ENCODE measurements around the gene REELD1.

The REELD1 gene

GRCh38 chr4:146193628-146194027 is 20.7 kb upstream of the REELD1 start:
- H3K4me1 Mint-ChIP-seq (ENCODE audit: low read depth), result no peaks in the 10 kb centered on the region
- no peaks in the 10 kb centered on the region for H3K9me3 Mint-ChIP-seq
- no peak overlapping the region for H3K27ac Mint-ChIP-seq
- peaks cover 15% of the 10 kb centered on the region for H3K36me3 Mint-ChIP-seq (ENCODE audit: low read depth)
- no peaks in the 10 kb centered on the region for H3K27me3 Mint-ChIP-seq (ENCODE audit: low read depth)
- H3K4me3 Mint-ChIP-seq, result no peak overlapping the region
- DNase-seq (ENCODE audit: low spot score), result no peak

DNA sequence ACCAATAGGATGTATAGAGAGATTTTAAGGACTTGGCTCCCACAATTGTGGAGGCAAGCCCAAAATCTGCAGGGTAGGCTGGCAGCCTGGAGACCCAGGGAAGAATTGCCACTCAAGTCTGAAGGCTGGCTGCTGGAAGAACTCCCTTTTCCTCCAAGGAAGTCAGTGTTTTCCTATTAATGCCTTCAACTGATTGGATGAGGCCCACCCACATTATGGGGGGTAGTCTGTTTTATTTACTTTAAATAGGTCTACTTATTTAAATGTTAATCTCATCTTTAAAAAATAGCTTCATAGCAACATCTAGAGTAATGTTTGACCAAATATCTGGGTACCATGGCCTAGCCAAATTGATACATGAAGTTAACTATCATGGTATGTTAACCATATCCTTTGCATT is 20.1 kb upstream of the REELD1 start:
- H3K4me3 Mint-ChIP-seq, result no peak overlapping the region
- H3K27me3 Mint-ChIP-seq (ENCODE audit: low read depth), result no peaks in the 10 kb centered on the region
- no peaks in the 10 kb centered on the region for H3K9me3 Mint-ChIP-seq
- no peak overlapping the region for H3K27ac Mint-ChIP-seq
- no peak for DNase-seq (ENCODE audit: low spot score)
- H3K4me1 Mint-ChIP-seq (ENCODE audit: low read depth), result no peaks in the 10 kb centered on the region
- peaks cover 15% of the 10 kb centered on the region for H3K36me3 Mint-ChIP-seq (ENCODE audit: low read depth)

- H3K36me3 Mint-ChIP-seq (ENCODE audit: low read depth), result no peaks in the 10 kb centered on the region
- peaks cover 2% of the 10 kb centered on the region for H3K4me1 Mint-ChIP-seq (ENCODE audit: low read depth)
- H3K27ac Mint-ChIP-seq, result no peak overlapping the region
- no peak for DNase-seq (ENCODE audit: low spot score)
- peaks cover 4% of the 10 kb centered on the region for H3K27me3 Mint-ChIP-seq (ENCODE audit: low read depth)
- no peaks in the 10 kb centered on the region for H3K9me3 Mint-ChIP-seq
- no peak overlapping the region for H3K4me3 Mint-ChIP-seq
Measured at GRCh38 chr4:146202665-146203064, 11.7 kb upstream of the REELD1 start.

DNA sequence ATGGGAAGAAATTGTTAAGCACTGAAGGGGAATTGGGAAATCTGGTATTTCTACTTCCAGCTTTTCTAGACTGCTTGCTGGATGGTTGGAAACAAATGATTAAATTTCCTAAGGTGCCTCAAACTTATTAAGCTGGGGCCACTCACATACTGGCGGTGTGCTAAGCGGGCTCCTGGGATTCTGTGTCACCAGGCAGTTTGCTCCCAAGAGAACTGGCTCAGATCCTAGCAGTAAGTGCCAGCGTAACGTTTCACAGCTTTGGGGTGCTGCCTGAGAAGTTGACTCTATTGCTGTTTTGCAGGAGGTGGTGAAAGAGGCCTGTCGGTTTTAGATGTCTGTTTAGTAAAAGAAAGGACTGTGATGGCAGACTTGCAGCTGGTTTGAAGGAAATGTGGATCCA is 6.9 kb upstream of the REELD1 start:
- Mint-ChIP-seq H3K4me3 (no peak overlapping the region), H3K27me3 (ENCODE audit: low read depth) (peaks cover 6% of the 10 kb centered on the region), H3K36me3 (ENCODE audit: low read depth) (no peaks in the 10 kb centered on the region), H3K4me1 (ENCODE audit: low read depth) (peaks cover 2% of the 10 kb centered on the region), H3K9me3 (no peaks in the 10 kb centered on the region), H3K27ac (no peak overlapping the region)
- no peak for DNase-seq (ENCODE audit: low spot score)

DNA sequence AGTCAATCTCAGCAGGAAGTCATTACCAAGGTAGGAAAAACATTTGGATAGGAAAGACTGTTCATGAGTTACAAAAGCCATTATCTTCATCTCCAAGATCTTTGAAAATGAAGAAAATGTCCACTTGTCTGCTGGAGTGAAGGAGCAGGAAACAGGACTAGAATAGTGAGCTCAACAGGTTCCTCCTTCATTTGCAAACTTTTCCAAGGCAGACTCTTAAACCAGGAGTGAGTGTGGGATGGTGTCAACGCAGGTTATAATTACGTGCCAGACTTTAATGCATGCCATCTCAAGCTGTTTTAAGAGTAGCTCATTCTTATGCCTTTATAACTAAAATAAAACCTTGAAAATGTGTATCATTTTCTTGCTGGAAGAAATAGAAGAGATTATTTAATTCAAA is 3.4 kb upstream of the REELD1 start:
- Mint-ChIP-seq H3K9me3 (no peaks in the 10 kb centered on the region), H3K27ac (no peak overlapping the region), H3K4me1 (ENCODE audit: low read depth) (no peaks in the 10 kb centered on the region)

GRCh38 chr4:146211440-146211839 is 2.9 kb upstream of the REELD1 start:
- DNase-seq (ENCODE audit: low spot score), result no peak
- Mint-ChIP-seq H3K27me3 (ENCODE audit: low read depth) (peaks cover 9% of the 10 kb centered on the region), H3K36me3 (ENCODE audit: low read depth) (no peaks in the 10 kb centered on the region), H3K4me1 (ENCODE audit: low read depth) (no peaks in the 10 kb centered on the region), H3K9me3 (no peaks in the 10 kb centered on the region), H3K27ac (no peak overlapping the region), H3K4me3 (no peak overlapping the region)

More for the DNA sequence above, 3.4 kb upstream of the REELD1 start:
- H3K4me3 Mint-ChIP-seq, result no peak overlapping the region
- no peak for DNase-seq (ENCODE audit: low spot score)
- H3K27me3 Mint-ChIP-seq (ENCODE audit: low read depth), result peaks cover 9% of the 10 kb centered on the region
- H3K36me3 Mint-ChIP-seq (ENCODE audit: low read depth), result no peaks in the 10 kb centered on the region

DNA sequence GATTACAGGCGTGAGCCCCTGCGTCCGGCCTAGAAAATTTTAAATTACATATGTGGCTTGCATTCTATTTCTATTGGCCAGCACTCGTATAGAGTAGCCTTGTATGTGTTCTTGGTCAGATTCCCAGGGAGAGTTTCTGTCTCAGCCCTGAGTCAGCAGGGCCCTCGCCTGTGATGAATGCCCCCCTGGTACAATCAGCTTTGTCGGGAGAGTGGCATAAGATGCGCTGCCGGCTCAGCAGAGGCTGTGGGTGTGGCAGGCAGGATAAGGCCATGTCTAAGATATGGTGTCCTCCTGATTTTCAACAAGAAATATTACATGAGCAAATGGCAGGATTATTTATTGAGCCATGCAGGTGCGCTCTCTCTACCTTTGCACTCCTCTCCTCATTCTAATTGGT is 1.6 kb upstream of the REELD1 start:
- peaks cover 5% of the 10 kb centered on the region for H3K27me3 Mint-ChIP-seq (ENCODE audit: low read depth)
- no peak overlapping the region for H3K27ac Mint-ChIP-seq
- no peak for DNase-seq (ENCODE audit: low spot score)
- H3K9me3 Mint-ChIP-seq, result no peaks in the 10 kb centered on the region
- no peaks in the 10 kb centered on the region for H3K4me1 Mint-ChIP-seq (ENCODE audit: low read depth)
- no peak overlapping the region for H3K4me3 Mint-ChIP-seq
- no peaks in the 10 kb centered on the region for H3K36me3 Mint-ChIP-seq (ENCODE audit: low read depth)

DNA sequence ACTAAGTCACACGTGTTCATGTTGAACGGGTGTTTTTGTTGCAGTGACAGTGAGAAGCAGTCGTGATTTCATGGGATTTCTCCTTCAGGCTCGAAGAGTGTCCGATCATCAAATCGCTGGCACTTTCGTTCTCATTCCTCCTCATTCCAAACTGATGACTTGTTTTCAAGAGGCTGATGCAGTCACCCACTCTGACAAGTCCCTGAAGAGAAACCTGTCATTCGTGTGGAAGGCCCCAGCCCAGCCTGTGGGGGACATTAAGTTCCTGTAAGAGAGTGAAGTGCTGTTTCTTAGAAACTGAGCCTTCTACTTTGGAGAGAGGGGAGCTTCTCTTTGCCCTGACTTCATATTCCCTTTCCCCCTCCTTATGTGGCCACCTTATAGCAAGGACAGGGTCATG is 8.0 kb downstream of the REELD1 start:
- Mint-ChIP-seq H3K27ac (no peak overlapping the region), H3K27me3 (ENCODE audit: low read depth) (no peaks in the 10 kb centered on the region), H3K4me3 (no peak overlapping the region), H3K36me3 (ENCODE audit: low read depth) (no peaks in the 10 kb centered on the region), H3K9me3 (no peaks in the 10 kb centered on the region), H3K4me1 (ENCODE audit: low read depth) (no peaks in the 10 kb centered on the region)
- DNase-seq (ENCODE audit: low spot score), result no peak

- H3K4me3 Mint-ChIP-seq, result no peak overlapping the region
- no peaks in the 10 kb centered on the region for H3K27me3 Mint-ChIP-seq (ENCODE audit: low read depth)
- no peak overlapping the region for H3K27ac Mint-ChIP-seq
- H3K4me1 Mint-ChIP-seq (ENCODE audit: low read depth), result no peaks in the 10 kb centered on the region
- no peak for DNase-seq (ENCODE audit: low spot score)
- no peaks in the 10 kb centered on the region for H3K36me3 Mint-ChIP-seq (ENCODE audit: low read depth)
- H3K9me3 Mint-ChIP-seq, result no peaks in the 10 kb centered on the region
Measured at GRCh38 chr4:146224326-146224966, 10.1 kb downstream of the REELD1 start.

DNA sequence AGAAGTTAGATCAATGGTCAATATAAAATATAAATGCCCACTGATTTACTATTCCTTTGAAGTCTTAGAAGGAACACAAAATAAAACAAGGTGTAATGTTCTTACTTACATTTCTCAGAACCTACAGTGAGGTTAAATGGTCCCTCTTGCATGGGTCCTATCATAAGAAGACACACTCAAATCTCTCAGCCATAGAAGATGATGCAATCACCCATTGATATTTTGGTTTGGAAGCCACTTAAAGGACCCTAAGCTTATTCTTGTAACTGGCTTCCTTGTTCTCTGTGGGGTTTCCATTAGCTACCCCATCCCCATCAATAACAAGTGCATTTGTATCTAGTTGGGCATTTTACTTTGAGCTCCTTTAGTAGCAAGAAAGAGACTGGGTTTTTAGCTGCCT is 15.1 kb downstream of the REELD1 start:
- H3K27me3 Mint-ChIP-seq (ENCODE audit: low read depth), result no peaks in the 10 kb centered on the region
- no peak overlapping the region for H3K4me3 Mint-ChIP-seq
- no peaks in the 10 kb centered on the region for H3K4me1 Mint-ChIP-seq (ENCODE audit: low read depth)
- H3K27ac Mint-ChIP-seq, result no peak overlapping the region
- no peaks in the 10 kb centered on the region for H3K9me3 Mint-ChIP-seq
- H3K36me3 Mint-ChIP-seq (ENCODE audit: low read depth), result no peaks in the 10 kb centered on the region
- no peak for DNase-seq (ENCODE audit: low spot score)

DNA sequence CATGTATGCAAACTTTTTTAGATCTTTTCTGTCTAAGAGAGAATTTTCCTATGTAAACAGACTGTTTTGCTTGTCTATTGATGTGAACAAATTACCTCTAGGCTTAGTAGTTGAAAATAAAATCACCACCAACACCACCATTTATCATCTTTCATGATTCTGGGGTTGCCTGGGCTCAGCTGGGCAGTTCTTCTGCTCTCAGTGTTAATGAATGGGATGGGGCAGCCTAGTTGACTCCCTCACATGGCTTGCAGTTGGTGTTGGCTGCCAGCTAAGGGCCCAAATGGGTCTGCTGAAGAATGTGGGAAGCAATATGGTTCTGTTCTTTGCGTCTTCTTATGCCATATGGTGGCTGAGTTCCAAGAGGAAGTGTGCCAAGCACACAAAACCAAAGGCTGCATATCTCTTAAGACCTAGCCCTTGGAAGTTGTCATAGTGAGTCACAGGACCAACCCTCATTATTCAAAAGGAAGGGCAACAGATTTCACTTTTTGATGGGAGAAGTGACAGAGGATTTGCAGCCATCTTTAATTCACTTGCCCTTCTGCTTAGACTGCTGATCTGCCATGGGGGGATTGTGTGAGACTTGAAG is 17.9 kb downstream of the REELD1 start:
- H3K27ac Mint-ChIP-seq, result no peak overlapping the region
- no peak for DNase-seq (ENCODE audit: low spot score)
- no peak overlapping the region for H3K4me3 Mint-ChIP-seq
- H3K9me3 Mint-ChIP-seq, result no peaks in the 10 kb centered on the region
- no peaks in the 10 kb centered on the region for H3K36me3 Mint-ChIP-seq (ENCODE audit: low read depth)
- no peaks in the 10 kb centered on the region for H3K27me3 Mint-ChIP-seq (ENCODE audit: low read depth)
- no peaks in the 10 kb centered on the region for H3K4me1 Mint-ChIP-seq (ENCODE audit: low read depth)

DNA sequence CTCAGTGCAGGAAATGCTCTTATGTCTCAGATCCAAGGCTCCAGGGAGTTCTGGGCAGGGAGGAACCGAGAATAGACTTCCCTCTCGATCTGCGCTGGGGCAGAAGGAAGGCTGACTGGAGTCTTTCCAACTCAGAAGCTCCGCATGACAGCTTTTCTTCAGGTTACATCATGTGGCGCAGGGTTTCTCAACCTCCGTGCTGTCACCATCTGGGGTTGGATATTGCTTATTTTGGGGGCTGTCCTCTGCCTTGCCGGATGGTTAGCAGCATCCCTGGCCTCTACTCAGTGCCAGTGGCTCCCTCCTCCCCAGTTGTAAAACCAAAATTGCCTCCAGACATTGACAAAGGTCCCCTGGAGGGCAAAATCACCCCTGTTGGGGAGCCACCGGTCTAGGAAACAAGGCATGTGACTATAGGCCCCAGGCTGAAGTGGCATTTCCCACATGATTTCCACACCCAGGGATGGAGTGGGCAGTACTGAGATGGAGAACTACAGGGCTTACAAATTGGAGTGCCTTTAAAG is 21.4 kb downstream of the REELD1 start:
- no peak overlapping the region for H3K4me3 Mint-ChIP-seq
- no peaks in the 10 kb centered on the region for H3K36me3 Mint-ChIP-seq (ENCODE audit: low read depth)
- H3K27ac Mint-ChIP-seq, result no peak overlapping the region
- H3K9me3 Mint-ChIP-seq, result no peaks in the 10 kb centered on the region
- DNase-seq (ENCODE audit: low spot score), result no peak
- no peaks in the 10 kb centered on the region for H3K27me3 Mint-ChIP-seq (ENCODE audit: low read depth)
- H3K4me1 Mint-ChIP-seq (ENCODE audit: low read depth), result no peaks in the 10 kb centered on the region

GRCh38 chr4:146236216-146236615 is 21.9 kb downstream of the REELD1 start:
- H3K4me3 Mint-ChIP-seq, result no peak overlapping the region
- H3K9me3 Mint-ChIP-seq, result no peaks in the 10 kb centered on the region
- no peak overlapping the region for H3K27ac Mint-ChIP-seq
- no peaks in the 10 kb centered on the region for H3K36me3 Mint-ChIP-seq (ENCODE audit: low read depth)
- no peaks in the 10 kb centered on the region for H3K4me1 Mint-ChIP-seq (ENCODE audit: low read depth)
- no peak for DNase-seq (ENCODE audit: low spot score)
- no peaks in the 10 kb centered on the region for H3K27me3 Mint-ChIP-seq (ENCODE audit: low read depth)

DNA sequence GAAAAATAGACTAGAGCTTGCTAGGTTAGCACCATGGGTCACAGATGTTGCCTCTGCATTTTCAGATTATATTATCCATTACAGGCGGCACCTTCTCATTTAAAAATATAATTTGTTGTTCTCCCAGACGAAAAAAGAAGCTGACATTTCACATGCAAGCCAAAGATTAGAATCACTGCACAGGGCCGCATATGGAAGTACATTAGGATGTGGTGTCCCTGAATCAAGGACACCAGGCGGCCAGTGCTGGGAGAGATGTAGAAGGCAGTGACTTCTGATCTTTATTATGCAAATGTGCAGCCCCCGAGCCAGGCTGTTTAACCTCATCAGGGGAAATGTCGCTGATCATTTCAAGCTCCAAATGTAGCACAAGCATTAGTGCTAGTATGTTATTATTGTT is 22.8 kb downstream of the REELD1 start:
- peaks cover 3% of the 10 kb centered on the region for H3K4me1 Mint-ChIP-seq (ENCODE audit: low read depth)
- H3K4me3 Mint-ChIP-seq, result no peak overlapping the region
- H3K9me3 Mint-ChIP-seq, result no peaks in the 10 kb centered on the region
- DNase-seq (ENCODE audit: low spot score), result no peak
- no peak overlapping the region for H3K27ac Mint-ChIP-seq
- H3K27me3 Mint-ChIP-seq (ENCODE audit: low read depth), result peaks cover 2% of the 10 kb centered on the region
- H3K36me3 Mint-ChIP-seq (ENCODE audit: low read depth), result no peaks in the 10 kb centered on the region

DNA sequence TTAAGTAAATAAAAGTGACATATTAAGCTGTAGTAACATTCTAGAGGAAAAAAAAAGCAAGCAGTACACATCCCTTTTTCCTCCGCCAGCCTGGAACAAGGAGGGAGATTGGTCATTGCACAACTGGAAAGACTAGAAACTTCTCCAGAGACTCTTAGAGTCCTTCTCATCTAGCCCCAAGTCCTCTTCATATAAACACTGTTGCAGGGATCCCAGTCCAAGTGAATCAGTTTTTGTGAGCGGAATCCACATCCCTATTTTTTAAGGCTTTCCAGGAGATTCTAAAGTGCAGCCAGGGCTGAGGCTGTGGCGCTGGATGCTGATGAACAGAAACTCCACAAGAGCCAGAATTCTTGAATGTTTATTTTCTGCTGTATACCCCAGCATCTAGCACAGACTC is 23.8 kb downstream of the REELD1 start:
- H3K27me3 Mint-ChIP-seq (ENCODE audit: low read depth), result peaks cover 2% of the 10 kb centered on the region

More for the DNA sequence above, 23.8 kb downstream of the REELD1 start:
- H3K9me3 Mint-ChIP-seq, result no peaks in the 10 kb centered on the region
- no peaks in the 10 kb centered on the region for H3K36me3 Mint-ChIP-seq (ENCODE audit: low read depth)
- H3K27ac Mint-ChIP-seq, result no peak overlapping the region
- no peak for DNase-seq (ENCODE audit: low spot score)
- no peak overlapping the region for H3K4me3 Mint-ChIP-seq
- peaks cover 5% of the 10 kb centered on the region for H3K4me1 Mint-ChIP-seq (ENCODE audit: low read depth)

Measured in T-helper 2 cell treated with Interferon-gamma antibody and Interleukin-4, amounts not matched to agents 5 μg/mL and 100 μg/mL, for 36 hours (primary cell).